Panc1 (cell line): ENCODE measurements around the gene RUNX1.

Source experiments
- POLR2AphosphoS5 ChIP-seq: IDR thresholded peaks from 2 replicates; pipeline ENCODE4 v1.6.1; 2012; ENCODE audit warnings: mild to moderate bottlenecking, low read depth, low read length, moderate library complexity
- SIN3A ChIP-seq: IDR thresholded peaks from 2 replicates; pipeline ENCODE4 v1.6.1; 2012; ENCODE audit warnings: low read depth, mild to moderate bottlenecking, low read length, moderate library complexity, borderline replicate concordance; ENCODE audit not compliant: insufficient read depth
- TF ChIP-seq, protein P1 (sequence below): fragments of 450-650 bp; IDR thresholded peaks from 2 replicates; pipeline ENCODE4 v1.5.1; 2017; ENCODE audit warnings: mild to moderate bottlenecking
- TF ChIP-seq, protein P2 (sequence below), 2 experiments: IDR thresholded peaks; 2 replicates each; pipeline ENCODE4 v1.6.1; 2011 to 2012; ENCODE audit warnings: low read depth in 2 of 2, control low read depth in 1 of 2, low read length in 1 of 2, mild to moderate bottlenecking in 1 of 2, moderate library complexity in 1 of 2; ENCODE audit not compliant: insufficient read depth in 1 of 2

DNA sequence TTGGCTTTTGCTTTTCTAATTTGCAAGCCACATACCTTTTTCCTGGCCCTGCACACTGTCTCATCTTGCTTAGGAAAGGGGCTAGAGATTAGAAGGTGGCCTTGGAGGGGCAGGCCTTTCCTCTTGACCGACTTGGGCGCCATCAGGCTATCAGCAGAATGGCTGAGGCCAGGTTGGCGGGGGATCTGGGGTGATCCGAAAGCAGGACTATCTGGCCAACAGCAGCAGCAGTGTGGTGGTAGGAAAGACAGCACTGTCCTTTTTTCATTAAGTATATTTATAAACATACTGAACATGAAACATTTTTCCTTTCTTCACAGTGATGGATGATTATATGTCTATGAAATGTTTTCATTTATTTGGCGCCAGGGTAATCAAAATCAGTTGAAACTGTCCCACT lies 23.5 kb upstream of the RUNX1 start:
- no peak for TF ChIP-seq POLR2AphosphoS5
- TF ChIP-seq, protein P1, sequence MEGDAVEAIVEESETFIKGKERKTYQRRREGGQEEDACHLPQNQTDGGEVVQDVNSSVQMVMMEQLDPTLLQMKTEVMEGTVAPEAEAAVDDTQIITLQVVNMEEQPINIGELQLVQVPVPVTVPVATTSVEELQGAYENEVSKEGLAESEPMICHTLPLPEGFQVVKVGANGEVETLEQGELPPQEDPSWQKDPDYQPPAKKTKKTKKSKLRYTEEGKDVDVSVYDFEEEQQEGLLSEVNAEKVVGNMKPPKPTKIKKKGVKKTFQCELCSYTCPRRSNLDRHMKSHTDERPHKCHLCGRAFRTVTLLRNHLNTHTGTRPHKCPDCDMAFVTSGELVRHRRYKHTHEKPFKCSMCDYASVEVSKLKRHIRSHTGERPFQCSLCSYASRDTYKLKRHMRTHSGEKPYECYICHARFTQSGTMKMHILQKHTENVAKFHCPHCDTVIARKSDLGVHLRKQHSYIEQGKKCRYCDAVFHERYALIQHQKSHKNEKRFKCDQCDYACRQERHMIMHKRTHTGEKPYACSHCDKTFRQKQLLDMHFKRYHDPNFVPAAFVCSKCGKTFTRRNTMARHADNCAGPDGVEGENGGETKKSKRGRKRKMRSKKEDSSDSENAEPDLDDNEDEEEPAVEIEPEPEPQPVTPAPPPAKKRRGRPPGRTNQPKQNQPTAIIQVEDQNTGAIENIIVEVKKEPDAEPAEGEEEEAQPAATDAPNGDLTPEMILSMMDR: no peak
- TF ChIP-seq, protein P2, sequence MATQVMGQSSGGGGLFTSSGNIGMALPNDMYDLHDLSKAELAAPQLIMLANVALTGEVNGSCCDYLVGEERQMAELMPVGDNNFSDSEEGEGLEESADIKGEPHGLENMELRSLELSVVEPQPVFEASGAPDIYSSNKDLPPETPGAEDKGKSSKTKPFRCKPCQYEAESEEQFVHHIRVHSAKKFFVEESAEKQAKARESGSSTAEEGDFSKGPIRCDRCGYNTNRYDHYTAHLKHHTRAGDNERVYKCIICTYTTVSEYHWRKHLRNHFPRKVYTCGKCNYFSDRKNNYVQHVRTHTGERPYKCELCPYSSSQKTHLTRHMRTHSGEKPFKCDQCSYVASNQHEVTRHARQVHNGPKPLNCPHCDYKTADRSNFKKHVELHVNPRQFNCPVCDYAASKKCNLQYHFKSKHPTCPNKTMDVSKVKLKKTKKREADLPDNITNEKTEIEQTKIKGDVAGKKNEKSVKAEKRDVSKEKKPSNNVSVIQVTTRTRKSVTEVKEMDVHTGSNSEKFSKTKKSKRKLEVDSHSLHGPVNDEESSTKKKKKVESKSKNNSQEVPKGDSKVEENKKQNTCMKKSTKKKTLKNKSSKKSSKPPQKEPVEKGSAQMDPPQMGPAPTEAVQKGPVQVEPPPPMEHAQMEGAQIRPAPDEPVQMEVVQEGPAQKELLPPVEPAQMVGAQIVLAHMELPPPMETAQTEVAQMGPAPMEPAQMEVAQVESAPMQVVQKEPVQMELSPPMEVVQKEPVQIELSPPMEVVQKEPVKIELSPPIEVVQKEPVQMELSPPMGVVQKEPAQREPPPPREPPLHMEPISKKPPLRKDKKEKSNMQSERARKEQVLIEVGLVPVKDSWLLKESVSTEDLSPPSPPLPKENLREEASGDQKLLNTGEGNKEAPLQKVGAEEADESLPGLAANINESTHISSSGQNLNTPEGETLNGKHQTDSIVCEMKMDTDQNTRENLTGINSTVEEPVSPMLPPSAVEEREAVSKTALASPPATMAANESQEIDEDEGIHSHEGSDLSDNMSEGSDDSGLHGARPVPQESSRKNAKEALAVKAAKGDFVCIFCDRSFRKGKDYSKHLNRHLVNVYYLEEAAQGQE (IDR thresholded peaks at IDR 0.05; ENCODE audit: insufficient read depth in 1 of 2, low read depth in 2 of 2, low read length in 1 of 2): no peak
- TF ChIP-seq SIN3A: no peak
